NCI-H526 treated with DMSO at 0.1 percent for 48 hours (cell line): ENCODE measurements around the gene FAM222A.

Source experiments
- DNase-seq: peaks from one replicate; lab custom pipeline; 2025; lab: John Stamatoyannopoulos, UW

The FAM222A gene

GRCh38 chr12:109725321-109726105 is 11.9 kb downstream of the FAM222A start:
- DNase-seq, result peak; percentile 73

- DNase-seq, result no peak
These were observed 12.5 kb downstream of the FAM222A start for GRCh38 chr12:109726106-109726497.

- peak; percentile 81 for DNase-seq
These were observed 12.9 kb downstream of the FAM222A start for GRCh38 chr12:109726511-109727038.

- DNase-seq, result peak; percentile 66
These were observed 13.6 kb downstream of the FAM222A start for GRCh38 chr12:109727039-109727723.

GRCh38 chr12:109727746-109728726 is 14.4 kb downstream of the FAM222A start:
- DNase-seq, result no peak

- no peak for DNase-seq
These were observed 15.3 kb downstream of the FAM222A start for GRCh38 chr12:109728921-109729320.

- no peak for DNase-seq
These were observed 15.8 kb downstream of the FAM222A start for GRCh38 chr12:109729371-109729781.

- DNase-seq, result no peak
These were observed 16.2 kb downstream of the FAM222A start for GRCh38 chr12:109729801-109730200.

GRCh38 chr12:109730306-109731145 is 16.9 kb downstream of the FAM222A start:
- DNase-seq, result no peak

- no peak for DNase-seq
These were observed 17.7 kb downstream of the FAM222A start for GRCh38 chr12:109731231-109731731.

- DNase-seq, result no peak
These were observed 18.2 kb downstream of the FAM222A start for GRCh38 chr12:109731806-109732205.

GRCh38 chr12:109732321-109733305 is 19.0 kb downstream of the FAM222A start:
- no peak for DNase-seq

- DNase-seq, result peak; percentile 40
These were observed 20.8 kb downstream of the FAM222A start for GRCh38 chr12:109734219-109735000.

GRCh38 chr12:109735051-109735521 is 21.5 kb downstream of the FAM222A start:
- no peak for DNase-seq

- no peak for DNase-seq
These were observed 22.4 kb downstream of the FAM222A start for GRCh38 chr12:109735825-109736551.

GRCh38 chr12:109736552-109737108 is 23.0 kb downstream of the FAM222A start:
- DNase-seq, result no peak

GRCh38 chr12:109737126-109737525 is 23.5 kb downstream of the FAM222A start:
- no peak for DNase-seq

- DNase-seq, result peak; percentile 42
These were observed 24.0 kb downstream of the FAM222A start for GRCh38 chr12:109737631-109738030.
